Astrocyte (in vitro differentiated cells and primary cell): ENCODE measurements around the gene DDIAS. TPM values are rescaled to one million over a fixed set of nuclear protein-coding genes. Genes with fewer than 3 reads are reported as not detected.

Experiments used
- DNase-seq: peaks from one replicate; pipeline ENCODE4 v3.0.0-alpha.2; 2010; ENCODE audit warnings: low read depth
- FAIRE-seq: peaks from 2 replicates; lab custom pipeline; 2011; peaks lifted over from hg19 to GRCh38; lab: Jason Lieb, UNC
- H2AFZ ChIP-seq: 2 replicates; pipeline ENCODE4 v1.6.0; 2012; ENCODE audit warnings: low read depth, low read length, inconsistent platforms
- H3K27ac ChIP-seq: 2 replicates; pipeline ENCODE4 v1.5.1; 2011; ENCODE audit warnings: low read depth, low read length, inconsistent platforms
- H3K27me3 ChIP-seq: 2 replicates; pipeline ENCODE4 v1.6.0; 2011; ENCODE audit warnings: low read length, inconsistent platforms; ENCODE audit not compliant: insufficient read depth
- H3K36me3 ChIP-seq: 2 replicates; pipeline ENCODE4 v1.5.1; 2011; ENCODE audit warnings: low read length, inconsistent platforms; ENCODE audit not compliant: insufficient read depth
- H3K4me1 ChIP-seq: 2 replicates; pipeline ENCODE4 v1.5.1; 2011; ENCODE audit warnings: low read length, inconsistent platforms; ENCODE audit not compliant: insufficient read depth
- H3K4me2 ChIP-seq: 2 replicates; pipeline ENCODE4 v1.6.0; 2012; ENCODE audit warnings: low read length, inconsistent platforms
- H3K4me3 ChIP-seq: 2 replicates; pipeline ENCODE4 v1.5.1; 2011; ENCODE audit warnings: low read depth, mild to moderate bottlenecking, low read length, inconsistent platforms; ENCODE audit not compliant: insufficient read depth
- H3K79me2 ChIP-seq: 2 replicates; pipeline ENCODE4 v1.6.0; 2012; ENCODE audit warnings: mild to moderate bottlenecking, low read length, inconsistent platforms; ENCODE audit not compliant: insufficient read depth
- H3K9ac ChIP-seq: 2 replicates; pipeline ENCODE4 v1.6.0; 2012; ENCODE audit warnings: mild to moderate bottlenecking, low read length, inconsistent platforms
- H3K9me3 ChIP-seq: 2 replicates; pipeline ENCODE4 v1.5.1; 2012; ENCODE audit warnings: low read depth, mild to moderate bottlenecking, low read length, inconsistent platforms; ENCODE audit not compliant: insufficient read depth
- H4K20me1 ChIP-seq: 2 replicates; pipeline ENCODE4 v1.6.0; 2012; ENCODE audit warnings: low read length, inconsistent platforms; ENCODE audit not compliant: insufficient read depth
- H3K27ac Mint-ChIP-seq: one replicate; pipeline ENCODE4 v1.8.0; 2021; ENCODE audit warnings: mild to moderate bottlenecking, mixed read lengths; ENCODE audit not compliant: unreplicated experiment
- H3K27me3 Mint-ChIP-seq: one replicate; pipeline ENCODE4 v1.8.0; 2021; ENCODE audit warnings: low read depth, mixed read lengths; ENCODE audit not compliant: unreplicated experiment
- H3K36me3 Mint-ChIP-seq: one replicate; pipeline ENCODE4 v1.8.0; 2021; ENCODE audit warnings: low read depth, mixed read lengths; ENCODE audit not compliant: unreplicated experiment
- H3K4me1 Mint-ChIP-seq: one replicate; pipeline ENCODE4 v1.8.0; 2021; ENCODE audit warnings: low read depth, mixed read lengths; ENCODE audit not compliant: unreplicated experiment
- H3K4me3 Mint-ChIP-seq: one replicate; pipeline ENCODE4 v1.8.0; 2021; ENCODE audit warnings: mild to moderate bottlenecking, moderate library complexity, mixed read lengths; ENCODE audit not compliant: unreplicated experiment
- H3K9me3 Mint-ChIP-seq: one replicate; pipeline ENCODE4 v1.8.0; 2021; ENCODE audit warnings: mild to moderate bottlenecking, mixed read lengths; ENCODE audit not compliant: unreplicated experiment
- EZH2 ChIP-seq: IDR thresholded peaks from 2 replicates; pipeline ENCODE4 v1.6.1; 2012; ENCODE audit warnings: mild to moderate bottlenecking, low read length, inconsistent platforms; ENCODE audit not compliant: insufficient read depth
- total RNA-seq: library from RNA; stranded (reverse); gene quantifications from 2 replicates; pipeline ENCODE4 v1.2.1, GENCODE V29; 2021
- TF ChIP-seq, protein P1 (sequence below): IDR thresholded peaks from 2 replicates; pipeline ENCODE4 v1.5.1; 2011; ENCODE audit warnings: low read depth, mild to moderate bottlenecking, inconsistent platforms, low read length, moderate library complexity; ENCODE audit not compliant: insufficient read depth

The DDIAS gene
- total RNA-seq, 1 donor from 2014 or later: 4.0 TPM

DNA sequence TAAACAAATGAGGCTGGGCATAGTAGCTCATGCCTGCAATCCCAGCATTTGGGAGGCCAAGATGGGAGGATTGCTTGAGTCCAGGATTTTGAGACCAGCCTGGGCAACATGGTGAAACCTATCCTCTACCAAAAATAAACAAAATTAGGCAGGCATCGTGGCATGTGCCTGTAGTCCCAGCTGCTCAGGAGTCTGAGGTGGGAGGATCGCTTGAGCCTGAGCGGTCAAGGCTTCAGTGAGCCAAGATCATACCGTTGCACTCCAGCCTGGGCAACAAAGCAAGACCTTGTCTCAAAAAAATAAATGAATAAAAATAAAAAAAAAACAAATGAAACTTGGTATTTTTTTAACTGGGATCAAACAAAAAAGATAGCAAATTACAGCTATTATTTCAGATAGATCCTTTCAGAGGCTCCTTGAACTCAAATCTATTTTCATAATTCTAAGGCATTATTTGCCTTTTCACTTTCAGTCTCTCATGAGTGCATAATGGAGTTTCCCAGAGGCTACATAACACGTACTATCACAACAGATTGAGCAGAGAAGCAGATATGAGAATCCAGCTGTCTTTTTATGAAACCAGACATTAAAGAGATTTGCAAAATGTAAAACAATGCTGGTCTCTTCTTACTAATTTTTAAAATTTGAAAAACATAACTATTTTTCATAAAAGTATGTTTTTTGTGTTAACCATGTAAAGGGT lies 23.1 kb downstream of the DDIAS start:
- Mint-ChIP-seq H3K4me3 (no peak overlapping the region), H3K9me3 (no peaks in the 10 kb centered on the region), H3K27me3 (no peaks in the 10 kb centered on the region), H3K27ac (no peak overlapping the region), H3K4me1 (peaks cover 9% of the 10 kb centered on the region), H3K36me3 (no peaks in the 10 kb centered on the region)
- DNase-seq (no peak), FAIRE-seq (no peak)
- H3K4me3 ChIP-seq: no peak overlapping the region
- H4K20me1 ChIP-seq: no peaks in the 10 kb centered on the region
- no peaks in the 10 kb centered on the region for H3K4me1 ChIP-seq
- no peak overlapping the region for H3K4me2 ChIP-seq
- no peak overlapping the region for H3K9ac ChIP-seq
- no peak overlapping the region for H2AFZ ChIP-seq
- no peak overlapping the region for H3K27ac ChIP-seq
- TF ChIP-seq EZH2: no peak
- TF ChIP-seq, protein P1, sequence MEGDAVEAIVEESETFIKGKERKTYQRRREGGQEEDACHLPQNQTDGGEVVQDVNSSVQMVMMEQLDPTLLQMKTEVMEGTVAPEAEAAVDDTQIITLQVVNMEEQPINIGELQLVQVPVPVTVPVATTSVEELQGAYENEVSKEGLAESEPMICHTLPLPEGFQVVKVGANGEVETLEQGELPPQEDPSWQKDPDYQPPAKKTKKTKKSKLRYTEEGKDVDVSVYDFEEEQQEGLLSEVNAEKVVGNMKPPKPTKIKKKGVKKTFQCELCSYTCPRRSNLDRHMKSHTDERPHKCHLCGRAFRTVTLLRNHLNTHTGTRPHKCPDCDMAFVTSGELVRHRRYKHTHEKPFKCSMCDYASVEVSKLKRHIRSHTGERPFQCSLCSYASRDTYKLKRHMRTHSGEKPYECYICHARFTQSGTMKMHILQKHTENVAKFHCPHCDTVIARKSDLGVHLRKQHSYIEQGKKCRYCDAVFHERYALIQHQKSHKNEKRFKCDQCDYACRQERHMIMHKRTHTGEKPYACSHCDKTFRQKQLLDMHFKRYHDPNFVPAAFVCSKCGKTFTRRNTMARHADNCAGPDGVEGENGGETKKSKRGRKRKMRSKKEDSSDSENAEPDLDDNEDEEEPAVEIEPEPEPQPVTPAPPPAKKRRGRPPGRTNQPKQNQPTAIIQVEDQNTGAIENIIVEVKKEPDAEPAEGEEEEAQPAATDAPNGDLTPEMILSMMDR: no peak
- H3K9me3 ChIP-seq: no peaks in the 10 kb centered on the region
- H3K27me3 ChIP-seq: no peaks in the 10 kb centered on the region
- H3K36me3 ChIP-seq: no peaks in the 10 kb centered on the region
- no peaks in the 10 kb centered on the region for H3K79me2 ChIP-seq

DNA sequence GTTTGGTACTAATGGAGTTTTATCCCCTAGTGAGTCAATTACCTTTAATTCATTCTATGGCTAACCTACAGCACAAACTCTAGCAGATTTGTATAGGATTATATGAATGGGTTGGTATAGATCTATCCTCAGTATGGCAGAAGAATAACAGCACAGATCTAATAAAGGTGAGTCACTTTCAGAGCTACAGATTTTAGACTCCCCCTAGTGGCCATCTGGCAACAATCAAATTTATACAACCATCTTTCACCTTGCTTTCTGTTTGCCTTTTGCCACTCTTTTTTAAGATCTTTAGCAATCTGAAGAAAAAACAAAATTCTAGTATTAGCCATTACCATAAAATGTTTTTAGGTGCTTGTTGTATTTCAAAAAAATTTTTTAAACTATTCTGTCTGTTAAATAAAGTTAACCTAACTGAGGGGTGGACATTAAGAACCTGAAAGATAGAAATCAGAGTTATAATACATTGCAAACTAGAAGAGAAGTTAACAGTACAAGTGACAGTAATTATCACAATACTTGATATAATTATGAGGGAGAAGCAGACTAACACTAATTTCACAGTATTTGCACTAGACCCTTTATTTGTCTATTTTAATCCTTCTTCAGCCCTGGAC lies 25.8 kb downstream of the DDIAS start:
- H2AFZ ChIP-seq: no peak overlapping the region
- no peak overlapping the region for H3K4me3 Mint-ChIP-seq
- no peak overlapping the region for H3K4me3 ChIP-seq
- H3K27me3 ChIP-seq: no peaks in the 10 kb centered on the region
- H3K36me3 Mint-ChIP-seq: no peaks in the 10 kb centered on the region
- H3K27ac ChIP-seq: no peak overlapping the region
- H3K4me1 Mint-ChIP-seq: peaks cover 9% of the 10 kb centered on the region
- TF ChIP-seq, protein P1: peak; percentile 84
- TF ChIP-seq EZH2: no peak
- H3K27me3 Mint-ChIP-seq: no peaks in the 10 kb centered on the region
- no peaks in the 10 kb centered on the region for H3K4me1 ChIP-seq
- H3K4me2 ChIP-seq: no peak overlapping the region
- FAIRE-seq (peak; percentile 55), DNase-seq (peak; percentile 25)
- no peak overlapping the region for H3K9ac ChIP-seq
- no peaks in the 10 kb centered on the region for H3K36me3 ChIP-seq
- no peaks in the 10 kb centered on the region for H3K9me3 Mint-ChIP-seq
- no peak overlapping the region for H3K27ac Mint-ChIP-seq
- H4K20me1 ChIP-seq: no peaks in the 10 kb centered on the region
- H3K79me2 ChIP-seq: no peaks in the 10 kb centered on the region
- H3K9me3 ChIP-seq: no peaks in the 10 kb centered on the region

DNA sequence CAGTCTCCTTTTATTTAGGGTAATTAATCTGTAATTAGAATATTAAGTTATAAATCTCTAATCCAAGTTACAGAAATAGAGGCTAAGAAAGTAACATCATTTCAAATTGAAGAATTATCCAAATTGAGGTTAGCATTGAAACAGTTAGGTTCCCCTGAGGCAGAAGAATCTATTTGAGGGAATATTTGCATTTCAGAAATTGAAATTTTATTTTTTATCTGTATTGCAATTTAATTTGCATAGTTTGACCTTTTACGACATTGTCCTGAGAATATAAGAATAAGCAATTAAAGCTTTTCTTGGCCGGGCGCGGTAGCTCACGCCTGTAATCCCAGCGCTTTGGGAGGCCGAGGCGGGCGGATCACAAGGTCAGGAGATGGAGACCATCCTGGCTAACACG lies 27.6 kb downstream of the DDIAS start:
- no peaks in the 10 kb centered on the region for H3K4me1 Mint-ChIP-seq
- DNase-seq (no peak), FAIRE-seq (no peak)
- no peaks in the 10 kb centered on the region for H3K27me3 Mint-ChIP-seq
- H3K27ac ChIP-seq: no peak overlapping the region
- H3K9me3 Mint-ChIP-seq: no peaks in the 10 kb centered on the region
- no peaks in the 10 kb centered on the region for H3K27me3 ChIP-seq
- H3K36me3 Mint-ChIP-seq: peaks cover under 1% of the 10 kb centered on the region
- no peak overlapping the region for H3K4me3 Mint-ChIP-seq
- no peak overlapping the region for H3K9ac ChIP-seq
- no peaks in the 10 kb centered on the region for H3K36me3 ChIP-seq
- H2AFZ ChIP-seq: no peak overlapping the region
- no peak overlapping the region for H3K4me2 ChIP-seq
- no peaks in the 10 kb centered on the region for H3K9me3 ChIP-seq
- no peak overlapping the region for H3K27ac Mint-ChIP-seq
- TF ChIP-seq, protein P1: no peak
- no peak for TF ChIP-seq EZH2
- no peaks in the 10 kb centered on the region for H3K79me2 ChIP-seq
- no peak overlapping the region for H3K4me3 ChIP-seq
- H4K20me1 ChIP-seq: no peaks in the 10 kb centered on the region
- H3K4me1 ChIP-seq: no peaks in the 10 kb centered on the region
